Breast epithelium (tissue), 4 donors: ENCODE data around the gene C1QTNF3. TPM values are rescaled to one million over a fixed set of nuclear protein-coding genes. Genes with fewer than 3 reads are reported as not detected.

ENCODE experiments used
- DNase-seq, 2 donors: peaks; one replicate each; pipeline ENCODE4 v3.0.0-alpha.2; 2019; ENCODE audit warnings: low spot score in 2 of 2
- H3K27ac ChIP-seq, 2 donors: fragments of 200-600 bp; sonication (generic) in 1 of 2; one replicate each; pipeline ENCODE4 v1.5.1; 2016 to 2019; ENCODE audit warnings: mild to moderate bottlenecking in 1 of 2
- H3K27me3 ChIP-seq, 2 donors: fragments of 200-600 bp; sonication (generic) in 1 of 2; one replicate each; pipeline versions ENCODE4 v1.5.1 to v1.6.0; 2017 to 2019; ENCODE audit warnings: control low read depth in 1 of 2, mild to moderate bottlenecking in 1 of 2
- H3K36me3 ChIP-seq: fragments of 200-600 bp; one replicate; pipeline ENCODE4 v1.5.1; 2019
- H3K4me1 ChIP-seq, 2 donors: fragments of 200-600 bp; sonication (generic); one replicate each; pipeline ENCODE4 v1.5.1; 2016 to 2019; ENCODE audit warnings: control low read depth in 1 of 2
- H3K4me3 ChIP-seq, 3 donors: fragments of 200-600 bp; sonication (generic); 1 replicate in 2 of 3; 2 replicates in 1 of 3; pipeline ENCODE4 v1.5.1; 2016 to 2019; ENCODE audit warnings: mild to moderate bottlenecking in 3 of 3, moderate library complexity in 2 of 3
- H3K9me3 ChIP-seq, 2 donors: fragments of 200-600 bp; sonication (generic) in 1 of 2; one replicate each; pipeline ENCODE4 v1.5.1; 2016 to 2019; ENCODE audit warnings: control low read depth in 1 of 2
- POLR2A ChIP-seq: fragments of 450-650 bp; IDR thresholded peaks from one replicate; pipeline ENCODE4 v1.6.1; 2016; ENCODE audit warnings: antibody characterized with exemption, mild to moderate bottlenecking, moderate library complexity
- POLR2AphosphoS5 ChIP-seq, 3 donors: sonication (generic); formaldehyde crosslinking; IDR thresholded peaks; one replicate each; pipeline ENCODE4 v1.6.1; 2017; ENCODE audit warnings: antibody characterized with exemption in 3 of 3
- intact Hi-C: fragments of 100-400 bp; cut with DNase I; formaldehyde crosslinking; loops from one replicate; pipeline ENCODE4 v1.15.1; 2023; ENCODE audit warnings: low total_unique reads
- total RNA-seq, 3 donors: library from RNA; depleted of rRNA; stranded (reverse); fragments of >200 nt; gene quantifications; one replicate each; pipeline ENCODE4 v1.1.0, GENCODE V29; 2016
- TF ChIP-seq, protein P1 (sequence below), 3 donors: fragments of 450-650 bp; IDR thresholded peaks; one replicate each; pipeline ENCODE4 v1.5.1; 2016 to 2017; ENCODE audit warnings: antibody characterized with exemption in 3 of 3, mild to moderate bottlenecking in 3 of 3, moderate library complexity in 3 of 3

Gene C1QTNF3
- total RNA-seq, 3 donors from 2014 or later, result 4.0 to 28.8 (median 22.2) TPM

GRCh38 chr5:33984671-33985124 lies 58.3 kb downstream of the C1QTNF3 start, which contains the start of gene SLC45A2:
SLC45A2 (minus strand) TSS chr5:33984693; CDS start chr5:33984583, 110 bp downstream.
- intact Hi-C loops, result no loop called here
- DNase-seq, result no peak
- H3K9me3 ChIP-seq, result no peaks in the 10 kb centered on the region
- peaks cover 0 to 6% of the 10 kb centered on the region in 2 donors for H3K4me1 ChIP-seq
- peaks cover 4% of the 10 kb centered on the region for H3K36me3 ChIP-seq
- no peak within 1 kb of the TSS for H3K4me3 ChIP-seq
- TF ChIP-seq, protein P1, sequence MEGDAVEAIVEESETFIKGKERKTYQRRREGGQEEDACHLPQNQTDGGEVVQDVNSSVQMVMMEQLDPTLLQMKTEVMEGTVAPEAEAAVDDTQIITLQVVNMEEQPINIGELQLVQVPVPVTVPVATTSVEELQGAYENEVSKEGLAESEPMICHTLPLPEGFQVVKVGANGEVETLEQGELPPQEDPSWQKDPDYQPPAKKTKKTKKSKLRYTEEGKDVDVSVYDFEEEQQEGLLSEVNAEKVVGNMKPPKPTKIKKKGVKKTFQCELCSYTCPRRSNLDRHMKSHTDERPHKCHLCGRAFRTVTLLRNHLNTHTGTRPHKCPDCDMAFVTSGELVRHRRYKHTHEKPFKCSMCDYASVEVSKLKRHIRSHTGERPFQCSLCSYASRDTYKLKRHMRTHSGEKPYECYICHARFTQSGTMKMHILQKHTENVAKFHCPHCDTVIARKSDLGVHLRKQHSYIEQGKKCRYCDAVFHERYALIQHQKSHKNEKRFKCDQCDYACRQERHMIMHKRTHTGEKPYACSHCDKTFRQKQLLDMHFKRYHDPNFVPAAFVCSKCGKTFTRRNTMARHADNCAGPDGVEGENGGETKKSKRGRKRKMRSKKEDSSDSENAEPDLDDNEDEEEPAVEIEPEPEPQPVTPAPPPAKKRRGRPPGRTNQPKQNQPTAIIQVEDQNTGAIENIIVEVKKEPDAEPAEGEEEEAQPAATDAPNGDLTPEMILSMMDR (IDR thresholded peaks at IDR 0.05), result no peak
- TF ChIP-seq POLR2AphosphoS5 (IDR thresholded peaks at IDR 0.05), result no peak
- TF ChIP-seq POLR2A, result no peak
- H3K27me3 ChIP-seq, result no peaks in the 10 kb centered on the region
- H3K27ac ChIP-seq, result no peak within 1 kb of the TSS

GRCh38 chr5:33984178-33984577 lies 58.8 kb downstream of the C1QTNF3 start:
- no peaks in the 10 kb centered on the region for H3K27me3 ChIP-seq
- H3K4me3 ChIP-seq, result no peak overlapping the region
- no peak for DNase-seq
- no peak overlapping the region for H3K27ac ChIP-seq
- intact Hi-C loops, result no loop called here
- TF ChIP-seq POLR2A, result no peak
- peaks cover 0 to 6% of the 10 kb centered on the region in 2 donors for H3K4me1 ChIP-seq
- no peaks in the 10 kb centered on the region for H3K9me3 ChIP-seq
- peaks cover 4% of the 10 kb centered on the region for H3K36me3 ChIP-seq

- Histone ChIP-seq H3K9me3 (no peaks in the 10 kb centered on the region), H3K27ac (no peak overlapping the region), H3K4me1 (peaks cover 0 to 6% of the 10 kb centered on the region in 2 donors), H3K4me3 (no peak overlapping the region), H3K36me3 (no peaks in the 10 kb centered on the region), H3K27me3 (no peaks in the 10 kb centered on the region)
- intact Hi-C loops, result no loop called here
- DNase-seq, result no peak
- no peak for TF ChIP-seq POLR2A
- TF ChIP-seq POLR2AphosphoS5 (IDR thresholded peaks at IDR 0.05), result no peak
- TF ChIP-seq, protein P1 (IDR thresholded peaks at IDR 0.05), result no peak
Measured at GRCh38 chr5:33981408-33982162, 61.4 kb downstream of the C1QTNF3 start.

GRCh38 chr5:33980030-33980429 lies 63.0 kb downstream of the C1QTNF3 start:
- TF ChIP-seq, protein P1 (IDR thresholded peaks at IDR 0.05), result no peak
- no peak for TF ChIP-seq POLR2A
- no peak for TF ChIP-seq POLR2AphosphoS5 (IDR thresholded peaks at IDR 0.05)
- peaks cover 0 to 6% of the 10 kb centered on the region in 2 donors for H3K4me1 ChIP-seq
- no peak overlapping the region for H3K27ac ChIP-seq
- no peaks in the 10 kb centered on the region for H3K9me3 ChIP-seq
- DNase-seq, result no peak
- no peaks in the 10 kb centered on the region for H3K27me3 ChIP-seq
- intact Hi-C loops, result no loop called here
- no peak overlapping the region for H3K4me3 ChIP-seq
- no peaks in the 10 kb centered on the region for H3K36me3 ChIP-seq

DNA sequence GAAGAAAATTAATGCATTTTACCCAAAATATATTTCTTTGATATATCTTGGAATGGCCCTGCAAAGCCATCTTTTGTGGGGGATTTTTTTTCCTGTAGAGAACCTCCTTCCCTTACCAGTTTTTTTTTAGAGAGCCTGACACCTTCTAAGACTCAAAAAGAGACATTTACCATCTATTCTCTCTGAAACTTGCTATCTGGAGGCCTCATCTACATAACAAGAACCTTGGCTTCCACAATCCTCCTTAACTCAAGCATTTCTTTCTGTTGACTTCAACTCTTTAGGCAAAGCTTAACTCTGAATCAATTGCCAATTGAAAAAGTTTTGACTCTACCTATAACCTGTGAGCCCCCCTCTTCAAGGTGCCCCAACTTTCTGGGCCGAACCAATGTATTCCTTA lies 64.7 kb downstream of the C1QTNF3 start:
- no peak for DNase-seq
- TF ChIP-seq POLR2AphosphoS5 (IDR thresholded peaks at IDR 0.05) (no peak), POLR2A (no peak)
- TF ChIP-seq, protein P1 (IDR thresholded peaks at IDR 0.05), result no peak
- H3K9me3 ChIP-seq, result no peaks in the 10 kb centered on the region
- no peaks in the 10 kb centered on the region for H3K36me3 ChIP-seq
- intact Hi-C loops, result no loop called here
- no peak overlapping the region for H3K4me3 ChIP-seq
- H3K27me3 ChIP-seq, result no peaks in the 10 kb centered on the region
- peaks cover 0 to 6% of the 10 kb centered on the region in 2 donors for H3K4me1 ChIP-seq
- no peak overlapping the region for H3K27ac ChIP-seq
